H1 (cell line): ENCODE results near the gene UBALD1. TPM values are rescaled to one million over a fixed set of nuclear protein-coding genes. Genes with fewer than 3 reads are reported as not detected.

ENCODE experiments used
- EGR1 ChIP-seq: IDR thresholded peaks from 2 replicates; pipeline ENCODE4 v1.6.1; 2011; ENCODE audit warnings: low read depth, low read length, borderline replicate concordance
- FOSL1 ChIP-seq: IDR thresholded peaks from 2 replicates; pipeline ENCODE4 v1.6.1; 2011; ENCODE audit warnings: mild to moderate bottlenecking, low read depth, low read length, moderate library complexity; ENCODE audit not compliant: insufficient read depth
- HDAC2 ChIP-seq, 2 experiments: fragments of 300-600 bp in 1 of 2; sonication (generic) in 1 of 2; IDR thresholded peaks; 2 replicates each; pipeline ENCODE4 v1.6.1; 2011 to 2012; ENCODE audit warnings: low read depth in 2 of 2, low read length in 2 of 2, mild to moderate bottlenecking in 2 of 2, moderate library complexity in 2 of 2, borderline replicate concordance in 1 of 2, inconsistent platforms in 1 of 2
- MAFK ChIP-seq: IDR thresholded peaks from 2 replicates; pipeline ENCODE4 v1.6.1; 2012; ENCODE audit warnings: low read depth, mild to moderate bottlenecking, improper control_type of control experiment, low read length
- PHF8 ChIP-seq: fragments of 200-600 bp; sonication (generic); conservative IDR thresholded peaks from 2 replicates; pipeline ENCODE4 v1.7.1; 2012; ENCODE audit warnings: low read depth, mild to moderate bottlenecking, inconsistent platforms, low read length, moderate library complexity
- SP4 ChIP-seq: IDR thresholded peaks from 2 replicates; pipeline ENCODE4 v1.6.1; 2012; ENCODE audit warnings: low read length, inconsistent platforms
- polyA plus RNA-seq, 7 experiments: library from polyadenylated mRNA; depleted of rRNA in 3 of 7; stranded (reverse) in 5 of 7; unstranded in 2 of 7; fragments of >200 nt in 5 of 7; fragments of 200-250 nt in 2 of 7; gene quantifications; 1 replicate in 5 of 7; 2 replicates in 1 of 7; 4 replicates in 1 of 7; pipeline versions ENCODE4 v1.2.1 to v1.2.3, GENCODE V29; 2011 to 2013; ENCODE audit warnings: missing spikeins in 2 of 7, mixed read lengths in 2 of 7
- total RNA-seq: library from RNA; stranded (reverse); fragmentation: NEBNext Ultra II Directional; extraction: Animal tissue kit (Norgen Biotek cat#: 25700); gene quantifications from 2 replicates; pipeline ENCODE4 v1.2.1, GENCODE V29; 2021
- TF ChIP-seq, protein P1 (sequence below): fragments of 300-600 bp; sonication (generic); IDR thresholded peaks from 2 replicates; pipeline ENCODE4 v1.7.1; 2012; ENCODE audit warnings: low read length, moderate library complexity, mild to moderate bottlenecking, inconsistent platforms; ENCODE audit not compliant: insufficient replicate concordance
- TF ChIP-seq, protein P2 (sequence below): IDR thresholded peaks from 2 replicates; pipeline ENCODE4 v1.6.1; 2011; ENCODE audit warnings: low read length, improper control_type of control experiment

UBALD1 gene
- total and polyA plus RNA-seq, 2 of the 8 experiments (the other 6 are each of a cell fraction or from before 2014, with no cell fraction given) = 28.6 to 62.0 TPM

DNA sequence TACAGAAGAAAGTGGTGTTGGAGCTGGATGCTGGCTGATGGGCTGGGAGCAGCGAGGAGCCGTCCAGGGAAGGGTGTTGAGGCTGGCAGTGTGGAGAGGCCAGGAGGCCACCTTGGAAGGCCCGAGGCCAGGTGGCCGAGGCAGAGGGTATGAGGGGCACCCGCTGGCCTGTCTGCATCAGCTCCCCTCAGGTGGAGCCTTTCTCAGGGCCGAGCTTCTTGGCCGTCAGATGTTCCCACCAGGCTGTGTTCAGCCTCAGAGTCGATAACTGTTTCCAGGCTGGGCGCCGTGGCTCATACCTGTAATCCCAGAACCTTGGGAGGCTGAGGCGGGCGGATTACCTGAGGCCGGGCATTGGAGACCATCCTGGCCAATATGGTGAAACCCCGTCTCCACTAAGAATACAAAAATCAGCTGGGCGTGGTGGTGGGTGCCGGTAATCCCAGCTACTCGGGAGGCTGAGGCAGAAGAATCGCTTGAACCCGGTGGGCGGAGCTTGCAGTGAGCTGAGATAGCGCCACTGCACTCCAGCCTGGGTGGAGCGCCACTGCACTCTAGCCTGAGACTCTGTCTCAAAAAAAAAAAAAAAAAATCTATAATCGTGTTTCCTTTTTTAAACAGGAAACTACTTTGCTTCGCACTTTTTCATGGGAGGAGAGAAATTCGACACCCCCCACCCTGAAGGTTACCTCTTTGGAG lies 35.2 kb upstream of the UBALD1 start (continued):
- TF ChIP-seq, protein P1, sequence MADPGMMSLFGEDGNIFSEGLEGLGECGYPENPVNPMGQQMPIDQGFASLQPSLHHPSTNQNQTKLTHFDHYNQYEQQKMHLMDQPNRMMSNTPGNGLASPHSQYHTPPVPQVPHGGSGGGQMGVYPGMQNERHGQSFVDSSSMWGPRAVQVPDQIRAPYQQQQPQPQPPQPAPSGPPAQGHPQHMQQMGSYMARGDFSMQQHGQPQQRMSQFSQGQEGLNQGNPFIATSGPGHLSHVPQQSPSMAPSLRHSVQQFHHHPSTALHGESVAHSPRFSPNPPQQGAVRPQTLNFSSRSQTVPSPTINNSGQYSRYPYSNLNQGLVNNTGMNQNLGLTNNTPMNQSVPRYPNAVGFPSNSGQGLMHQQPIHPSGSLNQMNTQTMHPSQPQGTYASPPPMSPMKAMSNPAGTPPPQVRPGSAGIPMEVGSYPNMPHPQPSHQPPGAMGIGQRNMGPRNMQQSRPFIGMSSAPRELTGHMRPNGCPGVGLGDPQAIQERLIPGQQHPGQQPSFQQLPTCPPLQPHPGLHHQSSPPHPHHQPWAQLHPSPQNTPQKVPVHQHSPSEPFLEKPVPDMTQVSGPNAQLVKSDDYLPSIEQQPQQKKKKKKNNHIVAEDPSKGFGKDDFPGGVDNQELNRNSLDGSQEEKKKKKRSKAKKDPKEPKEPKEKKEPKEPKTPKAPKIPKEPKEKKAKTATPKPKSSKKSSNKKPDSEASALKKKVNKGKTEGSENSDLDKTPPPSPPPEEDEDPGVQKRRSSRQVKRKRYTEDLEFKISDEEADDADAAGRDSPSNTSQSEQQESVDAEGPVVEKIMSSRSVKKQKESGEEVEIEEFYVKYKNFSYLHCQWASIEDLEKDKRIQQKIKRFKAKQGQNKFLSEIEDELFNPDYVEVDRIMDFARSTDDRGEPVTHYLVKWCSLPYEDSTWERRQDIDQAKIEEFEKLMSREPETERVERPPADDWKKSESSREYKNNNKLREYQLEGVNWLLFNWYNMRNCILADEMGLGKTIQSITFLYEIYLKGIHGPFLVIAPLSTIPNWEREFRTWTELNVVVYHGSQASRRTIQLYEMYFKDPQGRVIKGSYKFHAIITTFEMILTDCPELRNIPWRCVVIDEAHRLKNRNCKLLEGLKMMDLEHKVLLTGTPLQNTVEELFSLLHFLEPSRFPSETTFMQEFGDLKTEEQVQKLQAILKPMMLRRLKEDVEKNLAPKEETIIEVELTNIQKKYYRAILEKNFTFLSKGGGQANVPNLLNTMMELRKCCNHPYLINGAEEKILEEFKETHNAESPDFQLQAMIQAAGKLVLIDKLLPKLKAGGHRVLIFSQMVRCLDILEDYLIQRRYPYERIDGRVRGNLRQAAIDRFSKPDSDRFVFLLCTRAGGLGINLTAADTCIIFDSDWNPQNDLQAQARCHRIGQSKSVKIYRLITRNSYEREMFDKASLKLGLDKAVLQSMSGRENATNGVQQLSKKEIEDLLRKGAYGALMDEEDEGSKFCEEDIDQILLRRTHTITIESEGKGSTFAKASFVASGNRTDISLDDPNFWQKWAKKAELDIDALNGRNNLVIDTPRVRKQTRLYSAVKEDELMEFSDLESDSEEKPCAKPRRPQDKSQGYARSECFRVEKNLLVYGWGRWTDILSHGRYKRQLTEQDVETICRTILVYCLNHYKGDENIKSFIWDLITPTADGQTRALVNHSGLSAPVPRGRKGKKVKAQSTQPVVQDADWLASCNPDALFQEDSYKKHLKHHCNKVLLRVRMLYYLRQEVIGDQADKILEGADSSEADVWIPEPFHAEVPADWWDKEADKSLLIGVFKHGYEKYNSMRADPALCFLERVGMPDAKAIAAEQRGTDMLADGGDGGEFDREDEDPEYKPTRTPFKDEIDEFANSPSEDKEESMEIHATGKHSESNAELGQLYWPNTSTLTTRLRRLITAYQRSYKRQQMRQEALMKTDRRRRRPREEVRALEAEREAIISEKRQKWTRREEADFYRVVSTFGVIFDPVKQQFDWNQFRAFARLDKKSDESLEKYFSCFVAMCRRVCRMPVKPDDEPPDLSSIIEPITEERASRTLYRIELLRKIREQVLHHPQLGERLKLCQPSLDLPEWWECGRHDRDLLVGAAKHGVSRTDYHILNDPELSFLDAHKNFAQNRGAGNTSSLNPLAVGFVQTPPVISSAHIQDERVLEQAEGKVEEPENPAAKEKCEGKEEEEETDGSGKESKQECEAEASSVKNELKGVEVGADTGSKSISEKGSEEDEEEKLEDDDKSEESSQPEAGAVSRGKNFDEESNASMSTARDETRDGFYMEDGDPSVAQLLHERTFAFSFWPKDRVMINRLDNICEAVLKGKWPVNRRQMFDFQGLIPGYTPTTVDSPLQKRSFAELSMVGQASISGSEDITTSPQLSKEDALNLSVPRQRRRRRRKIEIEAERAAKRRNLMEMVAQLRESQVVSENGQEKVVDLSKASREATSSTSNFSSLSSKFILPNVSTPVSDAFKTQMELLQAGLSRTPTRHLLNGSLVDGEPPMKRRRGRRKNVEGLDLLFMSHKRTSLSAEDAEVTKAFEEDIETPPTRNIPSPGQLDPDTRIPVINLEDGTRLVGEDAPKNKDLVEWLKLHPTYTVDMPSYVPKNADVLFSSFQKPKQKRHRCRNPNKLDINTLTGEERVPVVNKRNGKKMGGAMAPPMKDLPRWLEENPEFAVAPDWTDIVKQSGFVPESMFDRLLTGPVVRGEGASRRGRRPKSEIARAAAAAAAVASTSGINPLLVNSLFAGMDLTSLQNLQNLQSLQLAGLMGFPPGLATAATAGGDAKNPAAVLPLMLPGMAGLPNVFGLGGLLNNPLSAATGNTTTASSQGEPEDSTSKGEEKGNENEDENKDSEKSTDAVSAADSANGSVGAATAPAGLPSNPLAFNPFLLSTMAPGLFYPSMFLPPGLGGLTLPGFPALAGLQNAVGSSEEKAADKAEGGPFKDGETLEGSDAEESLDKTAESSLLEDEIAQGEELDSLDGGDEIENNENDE = no peak
- TF ChIP-seq FOSL1 (no peak), MAFK (no peak), PHF8 (no peak), SP4 (no peak), EGR1 (no peak), HDAC2 (IDR thresholded peaks at IDR 0.05; ENCODE audit: borderline replicate concordance in 1 of 2, low read depth in 2 of 2, low read length in 2 of 2) (no peak)
- TF ChIP-seq, protein P2, sequence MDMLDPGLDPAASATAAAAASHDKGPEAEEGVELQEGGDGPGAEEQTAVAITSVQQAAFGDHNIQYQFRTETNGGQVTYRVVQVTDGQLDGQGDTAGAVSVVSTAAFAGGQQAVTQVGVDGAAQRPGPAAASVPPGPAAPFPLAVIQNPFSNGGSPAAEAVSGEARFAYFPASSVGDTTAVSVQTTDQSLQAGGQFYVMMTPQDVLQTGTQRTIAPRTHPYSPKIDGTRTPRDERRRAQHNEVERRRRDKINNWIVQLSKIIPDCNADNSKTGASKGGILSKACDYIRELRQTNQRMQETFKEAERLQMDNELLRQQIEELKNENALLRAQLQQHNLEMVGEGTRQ = no peak
